K562 (cell line): ENCODE results near the gene RNLS. TPM values are rescaled to one million over a fixed set of nuclear protein-coding genes. Genes with fewer than 3 reads are reported as not detected.

Source experiments
- ATAC-seq: fragments of 200-7000 bp; cut with Tn5 transposase; 3 replicates; pipeline ENCODE4 v1.9.1; 2020; ENCODE audit warnings: moderate library complexity
- BruUV-seq: library from RNA; stranded (reverse); fragments of 400-500 nt; replicated peaks from 2 replicates; lab custom pipeline; 2021; lab: Mats Ljungman, UMichigan
- CTCF ChIA-PET: fragments of 300-600 bp; formaldehyde crosslinking; extraction: SDS; loops from one replicate; lab custom pipeline; 2021; ENCODE audit warnings: low intra/inter-chr PET ratio; lab: Yijun Ruan, JAX
- POLR2A ChIA-PET: fragments of 300-600, 350-650 bp; sonication (Branson Sonifier 250); formaldehyde crosslinking; extraction: SDS; loops from one replicate; lab custom pipeline; 2021; ENCODE audit warnings: antibody characterized with exemption, inconsistent platforms; lab: Yijun Ruan, JAX
- DNase-seq, 4 experiments: peaks; one replicate each; pipeline versions ENCODE4 v3.0.0 to v3.0.0-alpha.2; 2011 to 2018; ENCODE audit warnings: low spot score in 3 of 4, mixed read lengths in 3 of 4; ENCODE audit errors: extremely low read depth in 1 of 4
- FAIRE-seq: peaks from 2 replicates; lab custom pipeline; 2011; peaks lifted over from hg19 to GRCh38; lab: Jason Lieb, UNC
- H2AFZ ChIP-seq: 2 replicates; pipeline ENCODE4 v1.6.0; 2011; ENCODE audit warnings: low read depth, low read length, control low read depth, inconsistent platforms
- H3K27ac ChIP-seq: fragments of 200-600 bp; 3 replicates; pipeline ENCODE4 v1.8.0; 2011; ENCODE audit warnings: low read depth, mild to moderate bottlenecking, control low read depth, inconsistent platforms, low read length, moderate library complexity, mixed read lengths; ENCODE audit errors: extremely low read depth
- H3K27me3 ChIP-seq, 2 experiments: fragments of 300-600 bp in 1 of 2; 2 replicates in 1 of 2; 3 replicates in 1 of 2; pipeline versions ENCODE4 v1.6.0 to v1.8.0; 2011; ENCODE audit warnings: inconsistent platforms in 2 of 2, low read length in 2 of 2, mild to moderate bottlenecking in 1 of 2, mixed read lengths in 1 of 2, moderate library complexity in 1 of 2; ENCODE audit not compliant: control insufficient read depth in 2 of 2, insufficient read depth in 2 of 2
- H3K36me3 ChIP-seq: fragments of 300-600 bp; 3 replicates; pipeline ENCODE4 v1.8.0; 2011; ENCODE audit warnings: mild to moderate bottlenecking, low read length, inconsistent platforms; ENCODE audit not compliant: control insufficient read depth, insufficient read depth
- H3K4me1 ChIP-seq, 2 experiments: fragments of 200-600 bp in 1 of 2; replicated peaks in 1 of 2; 2 replicates in 1 of 2; 3 replicates in 1 of 2; pipeline versions ENCODE4 v1.5.1 to v1.8.0; 2011; ENCODE audit warnings: inconsistent platforms in 2 of 2, low read length in 2 of 2, mild to moderate bottlenecking in 1 of 2, mixed read lengths in 1 of 2, moderate library complexity in 1 of 2; ENCODE audit not compliant: control insufficient read depth in 2 of 2, insufficient read depth in 2 of 2
- H3K4me2 ChIP-seq: 2 replicates; pipeline ENCODE4 v1.6.1; 2011; ENCODE audit warnings: low read length, control low read depth, inconsistent platforms, mixed read lengths; ENCODE audit not compliant: insufficient read depth
- H3K4me3 ChIP-seq: fragments of 200-600 bp; sonication (generic), shearing (Covaris generic); 2 replicates; pipeline ENCODE4 v1.5.1; 2016; ENCODE audit warnings: control low read depth, inconsistent platforms
- H3K79me2 ChIP-seq: fragments of 200-600 bp; 3 replicates; pipeline ENCODE4 v1.8.0; 2011; ENCODE audit warnings: low read length, inconsistent platforms; ENCODE audit not compliant: control insufficient read depth, insufficient read depth
- H3K9ac ChIP-seq, 2 experiments: 2 replicates each; pipeline versions ENCODE4 v1.6.0 to v1.6.1; 2011; ENCODE audit warnings: low read depth in 2 of 2, low read length in 2 of 2, control low read depth in 1 of 2, inconsistent platforms in 1 of 2, mild to moderate bottlenecking in 1 of 2, mixed read lengths in 1 of 2; ENCODE audit not compliant: insufficient read depth in 1 of 2
- H3K9me1 ChIP-seq: one replicate; pipeline ENCODE4 v1.6.0; 2011; ENCODE audit warnings: inconsistent platforms, mild to moderate bottlenecking, low read length, moderate library complexity; ENCODE audit not compliant: control insufficient read depth, insufficient read depth
- H3K9me3 ChIP-seq: replicated peaks from 2 replicates; pipeline ENCODE4 v1.5.1; 2011; ENCODE audit warnings: low read depth, low read length, inconsistent platforms; ENCODE audit not compliant: control insufficient read depth, insufficient read depth
- H4K20me1 ChIP-seq: replicated peaks from 2 replicates; pipeline ENCODE4 v1.6.1; 2011; ENCODE audit warnings: low read length, inconsistent platforms, mixed read lengths; ENCODE audit not compliant: control insufficient read depth, insufficient read depth
- CBX8 ChIP-seq: fragments of 200-600 bp; sonication (generic); IDR thresholded peaks from 2 replicates; pipeline ENCODE4 v1.6.1; 2012; ENCODE audit warnings: borderline replicate concordance, mixed run types, low read depth, mild to moderate bottlenecking, moderate library complexity, mixed read lengths, low read length, control low read depth, inconsistent platforms; ENCODE audit not compliant: poor library complexity, severe bottlenecking; ENCODE audit errors: extremely low read depth
- ETS2 ChIP-seq: IDR thresholded peaks from 2 replicates; pipeline ENCODE4 v1.6.1; 2016; ENCODE audit warnings: borderline replicate concordance, missing genetic modification characterization, mild to moderate bottlenecking, moderate library complexity, missing compliant biosample characterization; ENCODE audit not compliant: poor library complexity, severe bottlenecking
- FOXK2 ChIP-seq, 2 experiments: fragments of 450-650 bp; IDR thresholded peaks in 1 of 2; conservative IDR thresholded peaks in 1 of 2; 2 replicates each; pipeline ENCODE4 v1.6.1; 2016; ENCODE audit warnings: low read depth in 2 of 2, mild to moderate bottlenecking in 1 of 2
- GTF2F1 ChIP-seq: IDR thresholded peaks from 2 replicates; pipeline ENCODE4 v1.6.1; 2011; ENCODE audit warnings: low read depth, low read length, improper control_type of control experiment
- KDM4B ChIP-seq, 2 experiments: fragments of 450-650 bp in 1 of 2; sonication (generic) in 1 of 2; IDR thresholded peaks; 2 replicates each; pipeline ENCODE4 v1.6.1; 2016 to 2017; ENCODE audit warnings: borderline replicate concordance in 2 of 2, antibody characterized with exemption in 1 of 2, low read depth in 1 of 2, mild to moderate bottlenecking in 1 of 2
- MBD2 ChIP-seq: sonication (generic); IDR thresholded peaks from 2 replicates; pipeline ENCODE4 v1.6.1; 2016; ENCODE audit warnings: low read depth, borderline replicate concordance
- MTA1 ChIP-seq: fragments of 450-650 bp; IDR thresholded peaks from 2 replicates; pipeline ENCODE4 v1.6.1; 2017; ENCODE audit warnings: borderline replicate concordance
- TEAD4 ChIP-seq, 2 experiments: sonication (generic) in 1 of 2; formaldehyde crosslinking in 1 of 2; IDR thresholded peaks; 2 replicates each; pipeline versions ENCODE4 v1.6.1 to v1.8.0; 2012 to 2022; ENCODE audit warnings: borderline replicate concordance in 1 of 2, inconsistent platforms in 1 of 2, low read length in 1 of 2, mild to moderate bottlenecking in 1 of 2, missing genetic modification reagents in 1 of 2
- ZHX1 ChIP-seq: fragments of 150-350 bp; conservative IDR thresholded peaks from 2 replicates; pipeline ENCODE4 v1.6.1; 2014; ENCODE audit warnings: low read length
- ZKSCAN8 ChIP-seq: fragments of 200-800 bp; sonication (Bioruptor generic); IDR thresholded peaks from 2 replicates; pipeline ENCODE4 v1.6.1; 2016; ENCODE audit warnings: missing genetic modification characterization, missing compliant biosample characterization
- ZNF324 ChIP-seq: fragments of 250-450 bp; sonication (Bioruptor Pico); IDR thresholded peaks from 2 replicates; pipeline ENCODE4 v1.4.0; 2020; ENCODE audit warnings: mild to moderate bottlenecking
- ZNF655 ChIP-seq: fragments of 250-450 bp; sonication (Bioruptor Pico); IDR thresholded peaks from 2 replicates; pipeline ENCODE4 v1.5.0; 2021
- WGBS: fragments of 100-300 bp; shearing (Covaris generic); methylation state at CpG from one replicate; pipeline ENCODE4 v1.1.6; 2016; ENCODE audit warnings: low coverage, mixed read lengths; ENCODE audit not compliant: insufficient coverage; ENCODE audit errors: missing lambda C conversion rate; 5-methylcytosine and 5-hydroxymethylcytosine counted together
- in situ Hi-C: fragments of 300-500 bp; cut with MboI; formaldehyde crosslinking; loops from 4 replicates; pipeline ENCODE4 v1.15.0; 2018; ENCODE audit warnings: inconsistent platforms, mixed read lengths
- intact Hi-C: fragments of 100-400 bp; cut with micrococcal nuclease; formaldehyde crosslinking; loops from 2 replicates; pipeline ENCODE4 v1.14.2; 2022
- polyA plus RNA-seq, 8 experiments: library from polyadenylated mRNA; depleted of rRNA in 4 of 8; stranded (reverse) in 5 of 8; unstranded in 3 of 8; fragments of >200 nt; fragmentation: Nextera tagmentation in 2 of 8; fragmentation: Illumina TruSeq in 1 of 8; extraction: Ambion mirVana in 2 of 8; extraction: Trizol in 1 of 8; gene quantifications; 2 replicates each; pipeline versions ENCODE4 v1.2.1 to v1.2.3, GENCODE V29; 2011 to 2014; ENCODE audit warnings: inconsistent platforms in 1 of 8, missing spikeins in 1 of 8
- total RNA-seq, 7 experiments: library from RNA; depleted of rRNA in 6 of 7; stranded (reverse); fragments of >200 nt in 6 of 7; fragmentation: Illumina TruSeq in 2 of 7; extraction: Trizol in 2 of 7; gene quantifications; 2 replicates each; pipeline versions ENCODE4 v1.2.1 to v1.2.3, GENCODE V29; 2011 to 2021; ENCODE audit warnings: low replicate concordance in 1 of 7

The RNLS gene
- total and polyA plus RNA-seq, 9 of the 15 experiments (the other 6 are each of a cell fraction or from before 2014, with no cell fraction given): 0.14 to 0.72 (median 0.41) TPM; not detected in 3

- no peak for DNase-seq
- H3K9me1 ChIP-seq: no peaks in the 10 kb centered on the region
- in situ Hi-C loops: no loop called here
- intact Hi-C loops: no loop called here
- H3K4me1 ChIP-seq: no peaks in the 10 kb centered on the region
- no peak overlapping the region for H3K27ac ChIP-seq
- H3K4me2 ChIP-seq: no peak overlapping the region
- ATAC-seq: no peak
- no peak overlapping the region for H2AFZ ChIP-seq
- POLR2A ChIA-PET: no interaction called here
- no peak overlapping the region for H3K4me3 ChIP-seq
- no peaks in the 10 kb centered on the region for H3K9me3 ChIP-seq
- H4K20me1 ChIP-seq: no peaks in the 10 kb centered on the region
- no peaks in the 10 kb centered on the region for H3K79me2 ChIP-seq
- CTCF ChIA-PET: no interaction called here
- H3K9ac ChIP-seq: no peak overlapping the region
- H3K27me3 ChIP-seq: no peaks in the 10 kb centered on the region
- no peak for FAIRE-seq
- H3K36me3 ChIP-seq: no peaks in the 10 kb centered on the region
- WGBS: 5% methylated on average over 2 of the region's 2 CpGs
- TF ChIP-seq MBD2: no peak
- TF ChIP-seq FOXK2 (conservative IDR thresholded peaks at IDR 0.05 in 1 of 2, IDR thresholded peaks at IDR 0.05 in 1 of 2; ENCODE audit: low read depth in 2 of 2): no peak
- no peak for TF ChIP-seq ZNF655 (CRISPR knock-in tag)
- TF ChIP-seq, all 486 proteins: peak for 0
- no TSS peak for BruUV-seq
These were observed 40.7 kb upstream of the RNLS start for GRCh38 chr10:88623835-88624234.

GRCh38 chr10:88620441-88620840 is 37.3 kb upstream of the RNLS start:
- no peaks in the 10 kb centered on the region for H3K27me3 ChIP-seq
- H3K4me1 ChIP-seq: no peaks in the 10 kb centered on the region
- no peaks in the 10 kb centered on the region for H4K20me1 ChIP-seq
- H3K4me3 ChIP-seq: no peak overlapping the region
- DNase-seq: no peak
- 0% methylated on average over 1 of the region's 1 CpG for WGBS
- no peak for ATAC-seq
- POLR2A ChIA-PET: no interaction called here
- intact Hi-C loops (no loop called here), in situ Hi-C loops (no loop called here)
- no peak overlapping the region for H3K27ac ChIP-seq
- no peak for FAIRE-seq
- H3K9ac ChIP-seq: no peak overlapping the region
- CTCF ChIA-PET: no interaction called here
- no peaks in the 10 kb centered on the region for H3K9me1 ChIP-seq
- no peaks in the 10 kb centered on the region for H3K36me3 ChIP-seq
- no TSS peak for BruUV-seq
- no peak overlapping the region for H3K4me2 ChIP-seq
- no peaks in the 10 kb centered on the region for H3K9me3 ChIP-seq
- H2AFZ ChIP-seq: no peak overlapping the region
- no peaks in the 10 kb centered on the region for H3K79me2 ChIP-seq
- no peak for TF ChIP-seq TEAD4 (IDR thresholded peaks at IDR 0.05; ENCODE audit: low read length)
- no peak for TF ChIP-seq TEAD4 (CRISPR knock-in tag; IDR thresholded peaks at IDR 0.05; ENCODE audit: borderline replicate concordance)
- no peak for TF ChIP-seq GTF2F1
- TF ChIP-seq ETS2 (tag): no peak
- TF ChIP-seq ZNF324: no peak
- no peak for TF ChIP-seq KDM4B (IDR thresholded peaks at IDR 0.05; ENCODE audit: borderline replicate concordance in 2 of 2, low read depth in 1 of 2)
- no peak for TF ChIP-seq ZKSCAN8 (CRISPR knock-in tag)
- no peak for TF ChIP-seq MTA1
- no peak for TF ChIP-seq ZHX1
- TF ChIP-seq CBX8: no peak
